Measurements from ENCODE around the gene WDR37.

WDR37 gene

GRCh38 chr10:1179346-1180070 lies 123.3 kb downstream of the WDR37 start:
- Mint-ChIP-seq H3K27me3 (no peaks in the 10 kb centered on the region), H3K27ac (no peak overlapping the region), H3K9me3 (no peaks in the 10 kb centered on the region), H3K36me3 (no peaks in the 10 kb centered on the region), H3K4me1 (no peaks in the 10 kb centered on the region), H3K4me3 (no peak overlapping the region)

DNA sequence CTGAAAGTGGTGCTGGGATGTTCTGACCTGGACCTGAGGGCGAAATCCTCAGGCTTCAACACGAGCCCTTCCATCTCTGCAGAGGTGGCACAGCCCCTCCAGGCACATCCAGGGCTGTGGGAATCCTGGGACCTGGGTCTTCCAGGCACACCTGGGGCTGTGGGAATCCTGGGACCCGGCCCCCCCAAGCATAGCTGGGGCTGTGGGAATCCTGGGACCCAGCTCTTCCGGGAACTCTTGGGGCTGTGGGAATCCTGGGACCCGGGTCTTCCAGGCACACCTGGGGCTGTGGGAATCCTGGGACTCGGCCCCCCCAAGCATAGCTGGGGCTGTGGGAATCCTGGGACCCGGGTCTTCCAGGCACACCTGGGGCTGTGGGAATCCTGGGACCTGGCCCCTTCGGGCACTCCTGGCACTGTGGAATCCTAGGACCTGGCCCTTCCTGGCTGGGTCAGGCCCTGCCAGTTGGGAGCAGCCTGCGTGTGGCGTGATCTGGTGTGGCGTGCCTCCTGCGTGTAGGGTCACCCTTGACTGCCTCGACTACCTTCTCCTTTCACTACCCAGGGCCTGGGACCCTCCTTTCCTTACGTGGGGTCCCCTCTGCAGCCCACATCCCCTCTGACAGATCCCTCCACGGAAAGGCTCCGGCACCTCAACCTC lies 124.0 kb downstream of the WDR37 start:
- no peaks in the 10 kb centered on the region for H3K36me3 Mint-ChIP-seq
- no peaks in the 10 kb centered on the region for H3K27me3 Mint-ChIP-seq
- H3K9me3 Mint-ChIP-seq, result no peaks in the 10 kb centered on the region
- no peak overlapping the region for H3K4me3 Mint-ChIP-seq
- no peak overlapping the region for H3K27ac Mint-ChIP-seq
- H3K4me1 Mint-ChIP-seq, result no peaks in the 10 kb centered on the region

GRCh38 chr10:1180836-1181235 lies 124.7 kb downstream of the WDR37 start:
- H3K27me3 Mint-ChIP-seq, result no peaks in the 10 kb centered on the region
- H3K27ac Mint-ChIP-seq, result no peak overlapping the region
- H3K4me1 Mint-ChIP-seq, result no peaks in the 10 kb centered on the region
- no peaks in the 10 kb centered on the region for H3K9me3 Mint-ChIP-seq
- H3K4me3 Mint-ChIP-seq, result no peak overlapping the region
- no peaks in the 10 kb centered on the region for H3K36me3 Mint-ChIP-seq

Measured in activated naive CD4-positive, alpha-beta T cell treated with anti-CD3 and anti-CD28 coated beads, Interleukin-2, amount 50 U/mL, for 24 hours (primary cell).